Right atrium auricular region (tissue), 2 donors: ENCODE data around the gene RAB17. TPM values are rescaled to one million over a fixed set of nuclear protein-coding genes. Genes with fewer than 3 reads are reported as not detected.

ENCODE experiments used
- DNase-seq: peaks from one replicate; pipeline ENCODE4 v3.0.0-alpha.2; 2019; ENCODE audit warnings: low spot score
- H3K27ac ChIP-seq, 2 donors: fragments of 200-600 bp; sonication (generic); 1 replicate in 1 of 2; 2 replicates in 1 of 2; pipeline ENCODE4 v1.5.1; 2016 to 2019
- H3K27me3 ChIP-seq, 2 donors: fragments of 200-600 bp; sonication (generic); one replicate each; pipeline versions ENCODE4 v1.5.1 to v1.6.0; 2017 to 2019
- H3K36me3 ChIP-seq: fragments of 200-600 bp; sonication (generic); one replicate; pipeline ENCODE4 v1.5.1; 2016
- H3K4me1 ChIP-seq, 2 donors: fragments of 200-600 bp; sonication (generic); one replicate each; pipeline versions ENCODE4 v1.5.1 to v1.6.0; 2017 to 2019
- H3K4me3 ChIP-seq, 2 donors: fragments of 200-600 bp; sonication (generic); 1 replicate in 1 of 2; 2 replicates in 1 of 2; pipeline ENCODE4 v1.5.1; 2017 to 2019; ENCODE audit warnings: mild to moderate bottlenecking in 1 of 2, moderate library complexity in 1 of 2
- H3K9me3 ChIP-seq, 2 donors: fragments of 200-600 bp; sonication (generic); one replicate each; pipeline ENCODE4 v1.5.1; 2019
- total RNA-seq, 2 donors: library from RNA; depleted of rRNA; stranded (reverse); fragments of >200 nt; gene quantifications; one replicate each; pipeline ENCODE4 v1.1.0, GENCODE V29; 2016
- TF ChIP-seq, protein P1 (sequence below), 2 donors: fragments of 200-600 bp; sonication (generic); IDR thresholded peaks; one replicate each; pipeline ENCODE4 v1.5.1; 2019; ENCODE audit warnings: antibody characterized with exemption in 2 of 2

RAB17 gene
- total RNA-seq: 1 to 10 TPM; 1.0 to 4.5 TPM

GRCh38 chr2:237590272-237591140 lies at the start of gene RAB17:
Gene RAB17, minus strand, starts transcription at chr2:237590734. Its CDS starts 4,580 bp downstream, at chr2:237586154.
- Histone ChIP-seq H3K9me3 (no peaks in the 10 kb centered on the region), H3K27ac (peak within 1 kb of the TSS; percentile 6 to 36), H3K27me3 (no peaks in the 10 kb centered on the region), H3K4me3 (no peak within 1 kb of the TSS), H3K4me1 (peaks cover 0 to 23% of the 10 kb centered on the region in 2 donors), H3K36me3 (no peaks in the 10 kb centered on the region)
- DNase-seq: no peak
- TF ChIP-seq, protein P1, sequence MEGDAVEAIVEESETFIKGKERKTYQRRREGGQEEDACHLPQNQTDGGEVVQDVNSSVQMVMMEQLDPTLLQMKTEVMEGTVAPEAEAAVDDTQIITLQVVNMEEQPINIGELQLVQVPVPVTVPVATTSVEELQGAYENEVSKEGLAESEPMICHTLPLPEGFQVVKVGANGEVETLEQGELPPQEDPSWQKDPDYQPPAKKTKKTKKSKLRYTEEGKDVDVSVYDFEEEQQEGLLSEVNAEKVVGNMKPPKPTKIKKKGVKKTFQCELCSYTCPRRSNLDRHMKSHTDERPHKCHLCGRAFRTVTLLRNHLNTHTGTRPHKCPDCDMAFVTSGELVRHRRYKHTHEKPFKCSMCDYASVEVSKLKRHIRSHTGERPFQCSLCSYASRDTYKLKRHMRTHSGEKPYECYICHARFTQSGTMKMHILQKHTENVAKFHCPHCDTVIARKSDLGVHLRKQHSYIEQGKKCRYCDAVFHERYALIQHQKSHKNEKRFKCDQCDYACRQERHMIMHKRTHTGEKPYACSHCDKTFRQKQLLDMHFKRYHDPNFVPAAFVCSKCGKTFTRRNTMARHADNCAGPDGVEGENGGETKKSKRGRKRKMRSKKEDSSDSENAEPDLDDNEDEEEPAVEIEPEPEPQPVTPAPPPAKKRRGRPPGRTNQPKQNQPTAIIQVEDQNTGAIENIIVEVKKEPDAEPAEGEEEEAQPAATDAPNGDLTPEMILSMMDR (IDR thresholded peaks at IDR 0.05): no peak

DNA sequence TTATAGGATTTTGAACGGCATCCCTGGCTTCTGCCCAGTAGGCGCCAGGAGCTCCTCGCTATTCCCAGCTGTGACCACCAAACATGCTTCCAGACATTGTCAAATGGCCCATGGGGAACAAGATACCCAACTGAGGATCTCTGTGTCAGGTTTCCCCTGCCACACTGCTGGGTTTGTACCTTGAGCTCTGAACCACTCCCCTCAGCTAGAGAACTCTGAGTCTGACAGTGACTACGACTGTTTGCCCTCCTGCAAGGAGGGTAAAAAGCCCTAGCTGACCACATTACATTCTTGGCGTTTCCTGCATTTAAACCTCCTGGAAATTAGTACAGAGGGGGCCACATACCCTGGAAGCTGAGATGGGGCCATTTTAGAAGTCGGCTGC lies 49.3 kb upstream of the RAB17 start:
- no peaks in the 10 kb centered on the region for H3K9me3 ChIP-seq
- no peaks in the 10 kb centered on the region for H3K27me3 ChIP-seq
- H3K27ac ChIP-seq: peak overlapping the region; percentile 32 to 51
- peak; percentile 28 for DNase-seq
- TF ChIP-seq, protein P1 (IDR thresholded peaks at IDR 0.05): no peak
- H3K4me3 ChIP-seq: no peak overlapping the region
- peaks cover 2% of the 10 kb centered on the region for H3K36me3 ChIP-seq
- peaks cover 0 to 22% of the 10 kb centered on the region in 2 donors for H3K4me1 ChIP-seq

DNA sequence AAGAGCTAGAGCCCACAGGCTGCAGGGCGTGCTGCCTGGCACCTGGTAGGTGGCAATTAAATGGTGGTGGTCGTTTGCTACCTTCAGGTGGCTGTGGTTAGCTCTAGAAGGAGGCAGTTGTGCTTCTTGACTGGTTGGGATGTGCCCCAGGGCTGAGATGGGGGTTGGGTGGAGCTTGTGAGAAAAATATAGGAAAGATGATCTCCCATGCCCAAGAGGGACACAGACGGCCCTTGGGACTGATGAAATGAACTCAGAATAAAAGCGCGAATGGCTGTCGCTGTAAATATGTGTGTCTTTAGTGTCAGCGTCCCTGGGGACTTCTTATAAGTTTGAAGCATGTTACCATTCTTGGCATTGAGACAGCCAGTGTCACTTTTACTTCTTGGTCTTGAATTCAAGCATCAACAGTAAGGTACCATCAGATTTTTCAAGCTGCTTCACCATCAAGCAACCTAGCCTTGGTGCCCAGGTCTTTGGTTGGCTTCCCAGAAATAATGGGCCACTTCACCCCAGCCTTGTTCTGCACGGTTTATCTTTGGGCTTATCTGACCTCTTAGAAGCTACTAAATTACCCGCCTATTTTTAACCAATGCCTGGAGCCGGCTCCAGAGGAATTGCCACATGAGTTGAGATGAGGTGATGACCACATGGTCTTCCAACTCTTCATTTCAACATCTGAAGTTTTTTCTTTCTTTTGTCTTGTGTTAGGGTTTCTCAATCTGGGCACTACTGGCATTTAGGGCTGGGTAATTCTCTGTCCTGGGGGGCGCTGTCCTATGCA lies 48.7 kb upstream of the RAB17 start:
- TF ChIP-seq, protein P1 (IDR thresholded peaks at IDR 0.05): no peak
- Histone ChIP-seq H3K36me3 (no peaks in the 10 kb centered on the region), H3K27ac (peak overlapping the region; percentile 32 to 51), H3K9me3 (no peaks in the 10 kb centered on the region), H3K4me1 (peaks cover 0 to 23% of the 10 kb centered on the region in 2 donors), H3K27me3 (no peaks in the 10 kb centered on the region), H3K4me3 (no peak overlapping the region)
- no peak for DNase-seq

DNA sequence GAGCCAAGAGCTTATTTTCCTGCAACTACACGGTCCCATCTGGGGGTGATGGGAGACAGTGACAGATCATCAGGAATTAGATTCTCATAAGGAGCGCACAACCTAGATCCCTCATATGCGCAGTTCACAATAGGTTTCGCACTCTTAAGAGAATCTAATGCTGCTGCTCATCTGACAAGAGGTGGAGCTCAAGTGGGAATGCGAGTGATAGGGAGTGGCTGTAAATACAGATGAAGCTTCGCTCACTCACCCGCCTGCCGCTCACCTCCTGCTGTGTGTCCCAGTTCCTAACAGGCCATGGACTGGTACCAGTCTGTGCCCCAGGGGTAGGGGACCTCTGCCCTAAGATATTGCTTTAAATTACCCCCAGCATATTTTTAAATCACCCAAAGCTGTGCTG lies 47.6 kb upstream of the RAB17 start:
- H3K27ac ChIP-seq: no peak overlapping the region
- DNase-seq: no peak
- H3K4me1 ChIP-seq: peaks cover 0 to 34% of the 10 kb centered on the region in 2 donors

GRCh38 chr2:237637429-237638135 lies 47.0 kb upstream of the RAB17 start:
- H3K4me3 ChIP-seq: no peak overlapping the region
- no peaks in the 10 kb centered on the region for H3K36me3 ChIP-seq
- no peak for DNase-seq
- H3K27ac ChIP-seq: no peak overlapping the region
- H3K27me3 ChIP-seq: no peaks in the 10 kb centered on the region
- no peaks in the 10 kb centered on the region for H3K9me3 ChIP-seq
- TF ChIP-seq, protein P1 (IDR thresholded peaks at IDR 0.05): no peak
- H3K4me1 ChIP-seq: peaks cover 0 to 40% of the 10 kb centered on the region in 2 donors

More for the DNA sequence above, 47.6 kb upstream of the RAB17 start:
- H3K4me3 ChIP-seq: no peak overlapping the region
- no peaks in the 10 kb centered on the region for H3K9me3 ChIP-seq
- no peaks in the 10 kb centered on the region for H3K36me3 ChIP-seq
- TF ChIP-seq, protein P1 (IDR thresholded peaks at IDR 0.05): no peak
- no peaks in the 10 kb centered on the region for H3K27me3 ChIP-seq
